Measurements from ENCODE around the gene ALPP. TPM values are rescaled to one million over a fixed set of nuclear protein-coding genes. Genes with fewer than 3 reads are reported as not detected.

ALPP gene
- polyA plus RNA-seq, 4 donors, result 0.20 TPM; not detected in 3

DNA sequence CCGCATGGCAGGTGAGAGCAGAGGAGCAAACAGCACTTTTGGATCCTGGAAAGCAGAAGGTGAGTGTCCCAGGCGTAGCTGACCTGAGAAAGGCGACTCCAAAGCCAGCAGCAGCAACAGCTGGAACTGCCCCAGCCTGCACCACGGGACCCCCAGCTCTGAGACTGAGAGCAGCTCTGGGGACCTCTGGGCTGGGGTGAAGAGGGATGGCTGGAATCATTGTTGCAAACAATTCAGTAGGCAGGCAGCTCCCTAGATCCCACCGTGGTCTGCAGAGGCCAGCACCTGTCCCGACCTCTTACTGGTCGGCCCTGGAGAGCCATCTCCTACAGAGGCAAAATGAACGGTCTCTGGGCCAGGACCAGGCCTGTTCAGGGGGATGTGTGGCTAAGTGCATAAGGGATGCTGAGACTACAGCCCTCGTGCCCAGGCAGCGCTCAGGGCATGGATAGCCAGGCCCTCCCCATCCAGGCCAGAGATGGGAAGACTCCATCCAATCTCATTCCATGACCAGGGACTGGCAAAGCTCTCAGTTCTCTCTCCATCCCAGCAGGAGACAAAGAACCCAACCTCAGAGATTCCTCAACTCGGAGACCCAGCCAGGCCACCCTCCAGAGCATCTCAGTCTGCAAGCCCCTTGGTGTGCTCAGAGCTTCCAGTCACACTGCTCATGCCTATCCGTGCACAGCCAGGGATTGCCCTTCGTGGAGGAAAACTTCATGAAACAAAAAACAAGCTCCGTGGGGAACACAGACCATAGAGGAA is 38.2 kb upstream of the ALPP start:
- no peak for DNase-seq (ENCODE audit: low read depth in 4 of 4, low spot score in 3 of 4)

DNA sequence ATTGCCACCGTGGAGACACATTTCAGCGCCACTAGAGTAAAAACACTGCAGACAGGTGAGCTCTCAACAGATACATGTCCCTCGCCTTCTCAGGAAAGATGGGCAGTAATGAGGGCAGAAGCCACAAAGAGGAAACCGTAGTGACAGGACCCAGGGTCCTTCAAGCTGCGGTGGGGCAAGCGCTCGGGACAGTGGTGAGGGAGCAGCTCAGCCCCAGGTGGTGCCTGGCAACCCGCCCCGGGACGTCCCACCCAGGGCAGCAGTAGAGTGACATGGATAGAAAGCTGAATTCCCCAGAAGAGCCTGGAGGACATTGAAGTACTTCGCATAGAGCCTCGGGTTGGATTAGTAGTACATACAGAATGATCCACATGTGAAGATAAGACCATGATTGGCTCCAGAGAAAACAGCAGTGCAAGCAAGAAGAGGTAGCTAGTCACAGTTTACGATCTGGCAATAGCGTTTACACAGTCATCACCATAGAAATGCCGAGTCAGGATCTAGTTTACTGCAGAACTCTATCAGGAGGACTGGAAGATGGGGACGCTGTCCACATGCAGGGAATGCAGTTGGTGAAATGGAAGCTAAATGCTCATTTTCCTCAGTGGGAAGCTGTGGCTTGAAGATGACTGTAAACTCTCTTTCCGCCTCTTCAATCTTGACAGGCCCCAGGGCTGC is 37.4 kb upstream of the ALPP start:
- DNase-seq (ENCODE audit: low read depth in 4 of 4, low spot score in 3 of 4), result no peak

DNA sequence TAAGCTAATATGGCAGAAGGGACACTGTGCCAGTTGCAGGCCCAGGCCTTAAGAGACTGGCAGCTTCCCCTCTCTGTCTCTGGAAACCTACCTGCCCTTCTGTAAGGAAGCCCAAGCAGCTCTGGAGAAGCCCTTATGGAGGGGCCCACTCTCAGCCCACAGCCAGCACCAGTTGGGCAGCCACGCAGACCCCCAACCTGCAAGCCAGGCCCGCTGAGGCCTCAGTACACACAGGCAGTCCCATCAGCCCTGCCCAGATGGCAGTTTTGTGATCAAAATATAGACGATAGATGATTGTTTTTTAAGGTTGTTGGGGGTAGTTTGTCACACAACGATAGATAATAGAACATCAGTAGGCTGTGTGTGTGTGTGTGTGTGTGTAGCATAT is 36.8 kb upstream of the ALPP start:
- DNase-seq (ENCODE audit: low read depth in 4 of 4, low spot score in 3 of 4), result no peak

GRCh38 chr2:232342635-232343565 is 35.7 kb upstream of the ALPP start:
- DNase-seq (ENCODE audit: low read depth in 4 of 4, low spot score in 3 of 4), result no peak

- DNase-seq (ENCODE audit: low read depth in 4 of 4, low spot score in 3 of 4), result no peak
Observed at GRCh38 chr2:232343821-232344220, 34.7 kb upstream of the ALPP start.

DNA sequence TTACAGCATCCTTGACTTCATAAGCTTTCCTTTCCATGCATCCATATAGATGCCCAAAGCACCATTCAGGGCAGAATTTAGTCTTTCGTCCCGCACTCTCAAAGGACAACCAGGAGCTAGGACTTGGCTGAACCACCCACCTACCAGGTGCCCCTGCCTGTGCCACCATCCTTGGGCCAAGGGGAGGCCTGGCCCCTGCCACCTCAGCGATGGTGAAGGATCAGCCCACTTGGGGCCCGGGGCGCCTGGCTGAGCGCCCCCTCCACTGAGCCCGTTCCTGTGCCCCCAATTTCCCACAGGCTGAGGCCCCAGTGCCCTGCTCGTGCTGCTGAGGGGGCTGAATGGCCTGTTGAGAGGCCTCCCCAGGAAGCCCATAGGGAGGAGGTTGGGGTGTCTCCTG is 33.3 kb upstream of the ALPP start:
- DNase-seq (ENCODE audit: low read depth in 4 of 4, low spot score in 3 of 4), result no peak

DNA sequence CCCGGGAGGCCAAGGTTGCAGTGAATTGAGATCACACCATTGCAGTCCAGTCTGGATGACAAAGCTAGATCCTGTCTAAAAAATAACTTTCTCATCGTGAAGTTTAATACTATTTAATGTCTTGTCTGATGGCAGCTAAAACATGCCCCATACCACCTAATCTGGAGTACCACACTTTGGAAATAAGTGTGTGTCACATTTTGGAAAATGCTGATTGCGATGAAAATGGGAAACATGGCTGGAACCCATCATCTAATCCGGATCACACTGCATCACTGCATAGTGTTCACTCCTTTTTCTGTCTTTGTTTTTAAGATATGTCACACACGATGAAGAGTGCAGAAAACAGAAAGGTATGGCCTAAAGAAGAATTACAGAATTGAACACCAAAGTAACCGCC is 31.2 kb upstream of the ALPP start:
- DNase-seq (ENCODE audit: low read depth in 4 of 4, low spot score in 3 of 4), result no peak

GRCh38 chr2:232348936-232349335 is 29.6 kb upstream of the ALPP start:
- no peak for DNase-seq (ENCODE audit: low read depth in 4 of 4, low spot score in 3 of 4)

DNA sequence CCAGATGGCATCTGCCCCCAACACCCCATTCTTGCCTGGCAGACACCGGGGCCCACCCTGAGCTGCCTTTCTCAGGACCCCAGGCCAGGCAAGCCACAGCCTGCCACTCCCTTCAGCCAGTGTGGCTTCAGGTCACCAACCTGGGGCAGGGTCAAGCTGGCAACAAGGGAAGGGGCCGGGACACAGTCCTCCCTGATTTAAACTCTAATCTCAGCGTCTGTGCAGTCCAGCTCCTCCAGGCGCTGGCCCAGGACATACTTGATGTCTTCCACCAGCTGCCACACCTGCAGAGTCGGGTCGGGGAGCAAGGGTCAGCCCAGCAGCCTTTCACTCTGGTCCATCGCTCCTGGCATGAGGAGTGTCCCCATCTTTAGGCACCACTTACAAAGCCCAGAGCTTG is 29.0 kb upstream of the ALPP start:
- DNase-seq (ENCODE audit: low read depth in 4 of 4, low spot score in 3 of 4), result no peak

DNA sequence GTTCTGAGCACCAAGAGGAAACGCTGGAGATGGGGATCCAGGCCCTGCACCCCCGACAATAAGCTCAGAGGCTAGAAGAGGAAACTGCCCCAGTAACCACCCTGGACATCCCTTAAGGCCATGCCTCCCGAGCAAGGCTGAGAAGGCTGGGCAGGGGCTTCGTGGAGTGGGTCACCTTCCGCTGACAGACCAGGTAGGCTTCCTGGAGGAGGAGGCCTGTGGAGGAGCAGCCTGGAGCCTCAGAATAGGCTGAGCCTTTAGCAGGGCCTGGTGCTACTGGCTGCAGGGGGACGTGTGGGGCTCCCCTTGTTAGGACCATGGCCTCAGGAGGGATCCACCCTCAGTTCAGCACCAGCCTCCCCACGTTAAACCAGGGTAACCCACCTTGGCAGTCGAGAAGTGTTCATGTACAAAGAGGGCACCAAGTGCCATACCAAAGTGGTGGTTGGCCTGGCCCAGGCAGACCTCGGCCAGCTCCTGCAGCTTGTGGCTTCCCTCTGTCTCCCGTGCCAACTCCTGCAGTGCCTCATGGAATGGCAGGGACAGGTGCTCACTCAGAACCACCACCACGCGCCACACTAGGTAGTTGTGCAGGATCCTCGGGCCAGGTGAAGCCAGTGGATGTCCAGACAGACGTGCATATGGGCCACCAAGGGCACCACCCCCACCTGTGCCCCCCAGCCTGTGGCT is 28.5 kb upstream of the ALPP start:
- no peak for DNase-seq (ENCODE audit: low read depth in 4 of 4, low spot score in 3 of 4)

- no peak for DNase-seq (ENCODE audit: low read depth in 4 of 4, low spot score in 3 of 4)
Observed at GRCh38 chr2:232350804-232351685, 27.5 kb upstream of the ALPP start.

- DNase-seq (ENCODE audit: low read depth in 4 of 4, low spot score in 3 of 4), result no peak
Observed at GRCh38 chr2:232351686-232352510, 26.7 kb upstream of the ALPP start.

GRCh38 chr2:232352511-232353091 is 25.9 kb upstream of the ALPP start:
- DNase-seq (ENCODE audit: low read depth in 4 of 4, low spot score in 3 of 4), result no peak

DNA sequence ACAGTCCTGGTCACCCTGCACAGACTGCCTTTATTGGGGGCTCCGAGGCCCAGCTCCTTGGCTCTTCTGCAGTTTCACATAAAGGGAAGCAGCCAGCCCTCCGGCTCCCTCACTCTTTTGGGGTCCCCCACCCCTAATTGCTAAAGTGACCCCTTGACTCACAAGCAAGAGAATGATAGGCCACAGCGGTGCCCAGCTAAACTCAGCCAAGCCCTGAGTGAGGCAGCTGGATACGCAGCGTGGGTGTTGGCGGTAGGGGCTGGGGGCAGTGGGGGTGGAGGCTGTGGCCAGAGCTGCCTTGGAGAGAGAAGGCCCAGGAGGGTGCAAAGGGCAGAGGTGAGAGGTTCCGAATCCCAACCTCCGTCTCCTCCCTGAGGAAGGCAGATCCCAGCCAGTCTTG is 25.5 kb upstream of the ALPP start:
- no peak for DNase-seq (ENCODE audit: low read depth in 4 of 4, low spot score in 3 of 4)

- no peak for DNase-seq (ENCODE audit: low read depth in 4 of 4, low spot score in 3 of 4)
Observed at GRCh38 chr2:232353660-232354059, 24.9 kb upstream of the ALPP start.

DNA sequence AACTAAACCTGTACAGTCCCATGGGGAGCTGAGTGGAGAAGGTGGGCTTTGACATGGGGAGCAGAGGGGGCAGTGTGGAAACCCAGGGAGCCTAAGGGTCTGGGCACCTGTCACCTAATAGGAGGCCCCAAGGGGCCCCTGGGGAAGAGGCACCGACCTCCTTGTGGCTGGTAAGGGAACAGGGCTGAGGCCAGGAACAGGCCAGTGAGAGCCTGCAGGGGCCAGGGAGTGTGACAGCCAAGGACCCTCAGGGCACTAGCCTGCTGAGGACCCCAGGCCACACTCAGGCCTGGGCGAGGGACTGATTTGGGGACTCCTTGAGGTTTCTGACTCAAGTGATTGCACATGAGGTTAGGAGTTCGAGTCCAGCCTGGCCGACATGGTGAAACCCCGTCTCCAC is 24.5 kb upstream of the ALPP start:
- DNase-seq (ENCODE audit: low read depth in 4 of 4, low spot score in 3 of 4), result no peak

DNA sequence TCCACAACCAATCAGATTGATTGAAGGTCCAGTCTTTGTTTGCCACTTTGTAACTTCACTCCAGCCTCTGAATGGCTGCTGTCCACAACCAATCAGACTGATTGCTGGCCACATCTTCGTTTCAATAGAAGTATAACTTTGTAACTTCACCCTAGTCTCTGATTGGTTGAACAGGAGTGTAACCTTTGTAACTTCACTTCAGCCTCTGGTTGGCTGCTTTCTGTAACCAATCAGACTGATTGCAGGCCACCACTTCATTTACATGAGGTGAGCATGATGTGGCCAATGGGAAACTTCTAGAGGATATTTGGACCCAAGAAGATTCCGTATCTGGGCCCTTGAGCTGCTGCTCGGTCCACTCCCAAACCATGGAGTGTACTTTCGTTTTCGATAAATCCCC is 16.9 kb upstream of the ALPP start:
- no peak for DNase-seq (ENCODE audit: low read depth in 4 of 4, low spot score in 3 of 4)

DNA sequence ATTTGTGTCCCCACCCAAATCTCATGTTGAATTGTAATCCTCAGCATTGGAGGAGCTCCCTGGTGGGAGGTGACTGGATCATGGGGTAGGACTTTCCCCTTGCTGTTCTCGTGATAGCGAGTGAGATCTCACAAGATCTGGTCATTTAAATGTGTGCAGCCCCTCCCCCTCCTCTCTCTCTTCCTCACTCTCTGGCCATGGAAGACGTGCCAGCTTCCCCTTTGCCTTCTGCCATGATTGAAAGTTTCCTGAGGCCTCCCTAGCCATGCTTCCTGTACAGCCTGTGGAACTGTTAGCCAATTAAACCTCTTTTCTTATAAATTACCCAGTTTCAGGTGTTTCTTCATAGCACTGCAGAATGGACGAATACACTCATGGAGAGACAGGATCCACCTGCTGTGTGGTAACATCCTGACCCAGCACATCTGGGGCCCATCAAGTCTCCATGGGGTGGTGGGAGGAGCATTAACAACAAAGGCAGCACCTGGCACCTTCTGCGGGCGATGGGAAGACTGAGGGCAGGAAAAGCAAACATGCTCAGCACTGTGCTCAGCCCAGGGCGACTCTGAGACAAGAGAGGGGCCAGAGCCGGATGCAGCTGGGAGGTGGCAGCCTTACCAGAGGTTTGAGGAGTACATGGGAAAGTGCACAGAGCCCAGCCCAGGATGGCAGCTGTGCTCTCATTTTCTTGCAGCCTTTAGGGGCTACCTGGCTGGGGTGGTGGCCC is 16.2 kb upstream of the ALPP start:
- no peak for DNase-seq (ENCODE audit: low read depth in 4 of 4, low spot score in 3 of 4)

Measured in left renal pelvis (tissue), 4 donors.